CD4-positive, alpha-beta T cell (primary cell): Measurements from ENCODE around the gene CLEC16A. TPM values are rescaled to one million over a fixed set of nuclear protein-coding genes. Genes with fewer than 3 reads are reported as not detected.
A peak's percentile ranks its signal among the peaks of the same experiment; 100 is the strongest.

Experiments
- ATAC-seq: fragments of 200-7000 bp; cut with Tn5 transposase; one replicate; pipeline ENCODE4 v1.10.0; 2022; ENCODE audit warnings: mild to moderate bottlenecking; ENCODE audit not compliant: poor library complexity
- CTCF ChIA-PET: fragments of 350-600 bp; sonication (Branson Sonifier 250); formaldehyde crosslinking; loops from one replicate; lab custom pipeline; 2021; ENCODE audit warnings: antibody characterized with exemption, inconsistent platforms; lab: Charles Lee
- POLR2A ChIA-PET: fragments of 350-600 bp; sonication (Branson Sonifier 250); formaldehyde crosslinking; loops from one replicate; lab custom pipeline; 2021; ENCODE audit warnings: antibody characterized with exemption, inconsistent platforms; lab: Charles Lee
- DNase-seq, 14 experiments: peaks; one replicate each; pipeline ENCODE4 v3.0.0-alpha.2; 2013 to 2020; ENCODE audit warnings: mixed read lengths in 2 of 14
- H3K27ac ChIP-seq, 2 donors: one replicate each; pipeline versions ENCODE4 v1.5.1 to v1.7.0; 2013; ENCODE audit warnings: low read length in 2 of 2, low read depth in 1 of 2, mild to moderate bottlenecking in 1 of 2
- H3K27me3 ChIP-seq, 2 experiments: 1 replicate in 1 of 2; 2 replicates in 1 of 2; pipeline versions ENCODE4 v1.6.1 to v1.7.0; 2013; ENCODE audit warnings: low read length in 2 of 2, control low read depth in 1 of 2, mild to moderate bottlenecking in 1 of 2, moderate library complexity in 1 of 2; ENCODE audit not compliant: insufficient read depth in 2 of 2, control insufficient read depth in 1 of 2
- H3K36me3 ChIP-seq: one replicate; pipeline ENCODE4 v1.6.1; 2013; ENCODE audit warnings: low read length, control low read depth; ENCODE audit not compliant: insufficient read depth
- H3K4me1 ChIP-seq: one replicate; pipeline ENCODE4 v1.6.1; 2013; ENCODE audit warnings: low read length, control low read depth; ENCODE audit not compliant: insufficient read depth
- H3K4me3 ChIP-seq: one replicate; pipeline ENCODE4 v1.5.1; 2013; ENCODE audit warnings: mild to moderate bottlenecking, low read length, moderate library complexity
- H3K9me3 ChIP-seq, 2 experiments: 1 replicate in 1 of 2; 2 replicates in 1 of 2; pipeline versions ENCODE4 v1.6.1 to v1.7.0; 2013; ENCODE audit warnings: low read length in 2 of 2, mild to moderate bottlenecking in 2 of 2, control low read depth in 1 of 2, moderate library complexity in 1 of 2; ENCODE audit not compliant: control insufficient read depth in 1 of 2, insufficient read depth in 1 of 2
- H3K27ac Mint-ChIP-seq: one replicate; pipeline ENCODE4 v1.8.0; 2020; ENCODE audit warnings: mixed read lengths
- H3K27me3 Mint-ChIP-seq: one replicate; pipeline ENCODE4 v1.8.0; 2021; ENCODE audit warnings: mixed read lengths
- H3K36me3 Mint-ChIP-seq: one replicate; pipeline ENCODE4 v1.8.0; 2021; ENCODE audit warnings: low read depth, mixed read lengths
- H3K4me1 Mint-ChIP-seq: one replicate; pipeline ENCODE4 v1.8.0; 2021; ENCODE audit warnings: low read depth, mixed read lengths
- H3K4me3 Mint-ChIP-seq: one replicate; pipeline ENCODE4 v1.8.0; 2020; ENCODE audit warnings: mild to moderate bottlenecking, mixed read lengths
- H3K9me3 Mint-ChIP-seq: one replicate; pipeline ENCODE4 v1.8.0; 2020; ENCODE audit warnings: mixed read lengths
- CTCF ChIP-seq: fragments of 200-600 bp; IDR thresholded peaks from one replicate; pipeline ENCODE4 v1.8.0; 2022; ENCODE audit warnings: antibody characterized with exemption, mild to moderate bottlenecking
- intact Hi-C, 2 experiments: fragments of 100-400 bp; cut with DNase I in 1 of 2; cut with micrococcal nuclease in 1 of 2; formaldehyde crosslinking; loops; one replicate each; pipeline versions ENCODE4 v1.15.1 to v1.9.0; 2023 to 2025; cut with DNase I, micrococcal nuclease
- total RNA-seq, 174 experiments: library from RNA in 2 of 174; stranded (reverse) in 2 of 174; gene quantifications; one replicate each; pipeline ENCODE4 v1.2.3 and lab custom pipeline; 2021 to 2026

Gene CLEC16A
- total RNA-seq, 2 experiments from 2014 or later = 21.7 to 22.7 TPM

DNA sequence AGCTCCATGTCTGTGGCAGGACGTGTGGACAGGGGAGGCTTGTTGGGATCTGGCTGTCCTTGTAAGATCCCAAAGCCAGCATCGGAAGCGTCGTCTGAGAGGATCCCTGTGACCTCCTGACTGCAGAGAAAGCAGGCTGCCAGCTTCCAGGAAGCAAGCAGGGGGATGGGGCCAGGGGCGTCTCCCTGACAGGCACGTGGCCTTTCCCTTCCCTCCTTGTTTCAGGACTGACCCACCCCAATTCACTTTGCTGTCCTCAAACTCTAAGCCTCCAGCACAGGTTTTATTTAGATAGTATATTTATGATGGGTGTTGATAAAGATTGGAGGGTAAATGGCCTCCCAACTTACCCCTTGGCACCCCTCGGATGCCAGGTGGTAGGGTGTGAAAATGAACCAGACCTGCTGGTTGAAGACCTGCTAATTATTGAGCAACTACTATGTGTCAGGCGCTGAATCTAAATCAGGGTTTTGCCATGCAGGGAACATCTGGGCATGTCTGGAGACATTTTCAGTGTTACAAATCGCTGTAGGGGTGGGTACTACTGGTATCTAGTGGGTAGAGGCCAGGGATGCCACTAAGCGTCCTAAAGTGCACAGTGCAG lies 287.1 kb downstream of the CLEC16A start:
- no peaks in the 10 kb centered on the region for H3K27me3 Mint-ChIP-seq
- no peak for DNase-seq
- Histone ChIP-seq H3K4me3 (no peak overlapping the region), H3K4me1 (peaks cover 58% of the 10 kb centered on the region), H3K36me3 (no peaks in the 10 kb centered on the region), H3K27ac (no peak overlapping the region), H3K27me3 (no peaks in the 10 kb centered on the region), H3K9me3 (no peaks in the 10 kb centered on the region)
- peaks cover 58% of the 10 kb centered on the region for H3K4me1 Mint-ChIP-seq
- ChIA-PET CTCF (no interaction called here), POLR2A (interaction anchor here (1.1 kb wide), 1 partner anchor 23 kb away, joined by 4 read pairs; no protein-coding TSS in a partner anchor)
- H3K9me3 Mint-ChIP-seq = no peaks in the 10 kb centered on the region
- H3K4me3 Mint-ChIP-seq = no peak overlapping the region
- peak overlapping the region; percentile 95 for H3K27ac Mint-ChIP-seq
- intact Hi-C loops = no loop called here
- TF ChIP-seq CTCF = no peak
- no peak for ATAC-seq
- H3K36me3 Mint-ChIP-seq = no peaks in the 10 kb centered on the region

Other genes starting within 250 kb of the CLEC16A start
- not detected for gene TEKT5, start 249.6 kb upstream of the CLEC16A start, total RNA-seq
- gene NUBP1, start 200.7 kb upstream of the CLEC16A start, total RNA-seq = 10 to 100 TPM; 19.3 to 20.1 TPM
- gene TVP23A, start 125.8 kb upstream of the CLEC16A start, total RNA-seq = not detected
- gene CIITA, start 67.4 kb upstream of the CLEC16A start, total RNA-seq = 1 to 10 TPM; 2.4 to 3.0 TPM
- gene DEXI, start 2.1 kb upstream of the CLEC16A start, total RNA-seq = 1 to 10 TPM; 5.8 to 7.2 TPM